IPS-NIHi7 (cell line): ENCODE results near the gene GPR156.
"Not testable (repeated sequence)": the region's sequence is repeated elsewhere in the genome, so short reads cannot be mapped to it uniquely, and the experiment has no call there.

Experiments used
- DNase-seq: peaks from one replicate; pipeline ENCODE4 v3.0.0; 2012; ENCODE audit warnings: mixed read lengths; ENCODE audit errors: extremely low spot score

GPR156 gene

DNA sequence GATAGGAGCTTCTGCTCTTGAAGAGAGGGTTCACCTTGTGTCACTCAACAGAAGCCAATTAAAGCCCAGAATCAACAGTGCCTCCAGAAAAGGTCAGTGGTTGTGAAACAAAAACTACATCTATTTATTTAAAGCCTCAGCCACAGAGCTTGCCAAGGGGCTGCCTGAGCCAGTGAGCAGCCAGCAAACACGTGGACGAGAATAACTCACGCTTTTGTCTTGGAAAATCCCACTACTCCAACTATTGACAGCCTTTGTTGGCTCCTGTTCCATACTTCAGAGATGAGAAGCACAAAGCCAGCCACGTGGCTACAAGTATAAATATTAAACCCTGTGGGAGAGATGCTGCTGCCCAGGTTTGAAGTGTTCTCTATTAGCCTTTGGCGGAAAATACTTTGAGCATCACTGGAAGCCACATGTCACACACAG is 10.3 kb downstream of the GPR156 start:
- DNase-seq, result no peak

DNA sequence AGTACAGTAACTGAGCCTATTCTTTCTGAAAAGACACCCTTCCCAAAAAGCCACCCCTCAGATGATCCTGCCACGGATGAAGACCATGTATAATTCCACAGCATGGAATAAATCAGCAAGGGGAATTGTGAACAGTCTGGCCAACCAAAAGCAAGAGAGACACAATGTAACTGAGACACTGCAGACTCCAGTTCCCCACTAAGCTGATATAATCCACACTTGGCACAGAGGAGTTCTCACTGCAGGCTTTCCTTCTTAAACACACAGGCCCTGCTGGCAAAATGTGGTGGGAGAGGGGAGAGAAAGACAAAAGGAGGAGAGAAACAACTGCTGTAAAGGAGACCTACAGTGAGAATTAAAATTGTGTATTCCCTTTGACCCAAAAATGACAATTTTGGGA is 12.7 kb downstream of the GPR156 start:
- DNase-seq, result no peak

DNA sequence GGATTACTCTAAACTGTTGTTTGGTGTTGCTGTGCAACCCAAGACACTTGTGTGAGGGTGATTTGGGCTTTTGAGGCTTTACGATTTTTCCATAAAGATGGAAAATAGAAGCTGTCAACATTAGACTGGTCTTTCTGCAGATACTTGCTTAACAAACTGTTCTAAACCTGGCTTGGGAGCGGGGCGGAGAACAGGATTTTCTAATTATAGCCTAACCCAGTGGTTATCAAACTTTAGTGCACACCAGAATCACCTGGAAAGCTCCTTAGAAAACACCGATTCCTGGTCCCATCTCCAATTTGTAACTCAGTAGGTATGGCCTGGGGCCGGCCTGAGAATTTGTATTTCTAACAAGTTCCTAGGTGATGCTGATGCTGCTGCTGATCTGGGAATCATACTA is 19.0 kb downstream of the GPR156 start:
- DNase-seq, result no peak

- DNase-seq, result no peak
Observed at GRCh38 chr3:120264963-120265362, 20.1 kb downstream of the GPR156 start.

DNA sequence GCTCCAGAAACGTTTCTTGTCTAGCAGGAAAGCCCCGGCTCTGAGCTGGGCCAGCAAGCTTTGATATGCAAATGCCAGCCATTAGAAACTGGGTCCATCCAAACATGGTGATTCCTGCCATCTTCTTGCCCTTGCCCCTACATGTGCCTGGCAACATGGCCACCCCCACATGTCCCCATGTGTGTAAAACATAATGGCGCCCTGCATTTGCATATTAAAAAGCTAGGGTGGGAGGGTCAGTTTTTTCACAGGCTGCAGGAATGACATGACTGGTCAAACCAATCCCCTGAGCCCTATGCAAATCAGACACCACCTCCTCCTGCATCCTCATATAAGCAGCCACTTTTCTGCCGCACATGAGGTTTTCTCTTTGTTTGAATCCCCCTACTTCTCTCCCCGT is 21.2 kb downstream of the GPR156 start:
- no peak for DNase-seq

GRCh38 chr3:120258009-120258408 is 27.0 kb downstream of the GPR156 start:
- DNase-seq, result no peak

DNA sequence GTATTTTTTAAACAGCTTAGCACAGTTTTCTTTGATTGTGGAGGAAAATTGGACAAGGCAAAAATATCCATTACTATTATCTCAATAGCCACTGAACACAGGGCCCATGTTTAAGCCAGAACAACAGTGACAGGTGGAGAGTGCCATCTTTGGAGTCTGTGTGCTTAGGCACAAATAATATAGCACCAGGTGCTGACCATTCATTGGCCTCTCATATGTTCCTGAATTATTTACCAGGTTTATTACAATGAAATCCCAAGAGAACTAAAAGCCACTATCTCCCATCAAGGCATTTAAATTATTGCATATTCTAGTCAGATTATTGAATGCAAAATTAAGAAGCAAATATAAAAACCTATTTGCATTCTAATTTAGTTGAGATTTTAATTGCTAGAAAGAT is 39.6 kb downstream of the GPR156 start:
- no peak for DNase-seq

DNA sequence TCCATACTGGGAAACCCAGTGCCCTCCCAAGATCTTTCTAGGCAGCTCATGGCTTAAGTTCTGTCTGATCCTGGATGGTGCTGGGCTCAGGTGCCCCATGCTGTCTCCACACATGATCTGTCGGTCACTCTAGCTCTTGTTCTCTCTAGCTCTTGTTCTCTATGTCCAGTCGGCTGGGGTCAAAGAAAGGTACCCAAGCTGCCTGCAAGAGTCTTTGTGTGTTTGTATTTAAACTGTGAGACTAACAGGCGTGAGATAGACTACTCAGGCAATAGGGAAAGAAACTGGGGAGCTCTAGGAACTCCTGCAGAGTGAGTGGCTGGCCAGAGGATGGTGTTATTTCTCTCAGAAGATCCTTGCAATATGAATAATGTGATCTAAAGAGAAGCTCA is 40.2 kb downstream of the GPR156 start:
- DNase-seq, result no peak

DNA sequence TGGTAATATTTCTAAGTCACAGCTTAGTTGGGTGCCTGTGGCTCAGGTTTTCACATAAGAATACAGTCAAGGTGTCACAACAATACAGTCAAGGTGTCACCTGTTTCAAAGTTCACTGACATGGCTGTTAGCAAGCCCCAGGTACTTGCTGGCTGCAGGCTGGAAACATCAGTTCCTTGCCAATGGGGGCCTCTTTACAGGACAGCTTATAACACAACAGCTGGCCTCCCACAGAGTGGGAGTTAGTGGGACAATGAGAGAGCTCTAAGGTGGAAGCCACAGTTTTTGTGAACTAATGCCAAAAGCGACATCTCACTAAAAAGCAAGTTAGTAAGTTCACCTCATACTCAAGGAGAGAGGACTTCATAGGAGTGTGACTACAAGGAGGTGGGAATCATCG is 45.4 kb downstream of the GPR156 start:
- no peak for DNase-seq

- DNase-seq, result no peak
Observed at GRCh38 chr3:120227710-120228347, 57.2 kb downstream of the GPR156 start.

DNA sequence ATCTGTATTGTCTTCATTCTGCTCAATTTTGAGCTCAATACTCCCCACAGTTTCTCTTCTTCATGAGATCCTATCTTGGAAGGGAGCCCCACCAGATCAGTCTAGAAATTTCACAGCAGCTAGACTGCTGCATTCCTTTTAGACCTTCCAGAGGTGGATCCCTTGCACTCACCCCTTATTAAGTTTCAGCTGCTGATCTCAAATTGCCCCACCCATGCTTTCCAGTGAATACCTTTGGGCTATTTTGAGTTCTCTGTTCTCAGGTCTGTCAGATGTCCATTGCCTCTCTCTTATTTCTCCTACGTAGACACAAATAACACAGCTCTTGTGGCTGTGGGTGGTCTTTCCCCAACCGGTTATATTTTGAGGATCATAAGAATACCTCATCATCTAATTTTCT is 60.8 kb downstream of the GPR156 start:
- no peak for DNase-seq

GRCh38 chr3:120218981-120219380 is 66.0 kb downstream of the GPR156 start:
- DNase-seq, result no peak

DNA sequence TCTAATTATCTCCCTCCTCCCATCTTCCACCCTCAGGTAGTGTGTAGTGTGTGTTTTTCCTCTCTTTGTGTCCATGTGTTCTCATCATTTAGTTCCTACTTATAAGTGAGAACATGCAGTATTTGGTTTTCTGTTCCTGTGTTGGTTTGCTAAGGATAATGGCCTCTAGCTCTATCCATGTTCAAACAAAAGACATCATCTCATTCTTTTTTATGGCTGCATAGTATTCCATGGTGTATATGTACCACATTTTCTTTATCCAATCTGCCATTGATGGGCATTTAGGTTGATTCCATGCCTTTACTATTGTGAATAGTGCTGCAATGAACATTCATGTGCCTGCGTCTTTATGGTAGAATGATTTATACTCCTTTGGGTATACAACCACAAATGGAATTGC is 68.4 kb downstream of the GPR156 start:
- not testable (repeated sequence) for DNase-seq

DNA sequence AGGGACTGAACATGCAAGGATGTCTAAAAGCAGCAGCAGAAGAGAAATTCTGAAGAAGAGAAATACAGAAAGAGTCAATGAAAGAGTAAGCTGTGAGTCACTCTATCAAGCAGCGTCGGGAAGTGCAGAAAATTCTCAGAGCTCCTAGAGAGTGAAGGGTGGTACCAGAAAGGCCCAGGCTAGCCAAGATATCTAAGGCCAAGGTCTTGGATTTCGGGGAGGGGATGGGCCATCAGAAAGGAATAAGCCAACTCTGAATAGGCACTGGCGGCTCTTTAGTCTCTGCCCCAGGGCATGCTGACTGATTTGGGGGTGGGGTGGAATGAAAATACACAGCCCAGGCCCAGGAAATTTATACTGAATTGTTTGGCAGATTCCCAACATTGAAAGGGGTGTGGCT is 70.8 kb downstream of the GPR156 start:
- DNase-seq, result no peak

DNA sequence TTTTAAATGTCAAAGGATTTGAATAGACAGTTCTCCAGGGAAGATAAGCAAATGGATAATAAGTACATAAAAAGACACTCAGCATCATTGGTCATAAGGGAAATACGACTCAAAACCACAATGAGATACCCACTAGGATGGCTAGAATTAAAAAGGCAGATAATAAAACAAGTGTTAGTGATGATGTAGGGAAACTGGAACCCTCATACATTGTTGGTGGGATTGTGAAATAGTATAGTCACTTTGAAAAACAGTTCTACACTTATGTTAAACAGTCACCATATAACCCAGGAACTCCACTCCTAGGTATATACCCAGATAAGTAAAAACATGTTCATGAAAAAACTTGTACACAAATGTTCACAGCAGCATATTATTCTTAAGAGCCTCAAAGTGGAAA is 72.5 kb downstream of the GPR156 start:
- DNase-seq, result no peak

- no peak for DNase-seq
Observed at GRCh38 chr3:120209425-120209824, 75.6 kb downstream of the GPR156 start.

DNA sequence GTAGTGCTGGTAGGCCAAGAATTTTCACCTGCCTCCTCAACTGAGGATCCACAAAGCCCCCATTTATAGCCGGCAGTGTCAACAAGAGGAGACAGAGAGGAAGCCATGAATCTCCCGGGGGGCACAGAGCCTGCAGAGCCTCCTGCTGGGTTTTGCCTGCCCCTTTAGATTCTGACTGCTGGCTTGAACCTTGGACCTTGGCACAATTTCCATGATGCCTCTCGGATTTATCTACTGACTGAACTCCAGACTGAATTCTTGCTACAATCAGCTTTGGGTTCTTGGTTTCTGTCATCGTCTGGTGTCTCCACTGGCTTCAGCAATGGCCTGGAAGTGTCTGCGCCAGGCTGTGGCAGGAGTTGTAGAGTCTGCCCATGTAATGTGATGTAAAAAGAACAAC is 80.7 kb downstream of the GPR156 start:
- DNase-seq, result no peak

GRCh38 chr3:120203621-120204020 is 81.4 kb downstream of the GPR156 start:
- DNase-seq, result no peak

DNA sequence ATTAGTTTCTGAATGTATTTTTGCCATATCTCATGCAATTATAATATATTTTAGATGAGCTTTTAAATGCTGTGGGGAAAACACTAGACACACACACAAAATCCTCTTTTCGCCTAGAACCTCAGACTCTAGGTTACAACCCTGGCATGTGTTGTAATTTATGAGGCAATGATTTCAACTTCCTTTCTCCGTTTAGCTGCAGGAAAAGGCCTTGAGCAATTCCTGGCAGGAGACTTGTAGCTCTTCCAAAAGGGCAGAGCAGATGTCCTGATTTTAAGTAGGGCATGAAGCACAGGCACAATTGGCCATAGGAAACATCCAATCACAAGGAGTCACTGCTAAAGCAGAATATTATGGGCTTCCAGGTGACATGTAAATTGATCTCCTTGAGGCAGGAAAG is 82.0 kb downstream of the GPR156 start:
- no peak for DNase-seq

DNA sequence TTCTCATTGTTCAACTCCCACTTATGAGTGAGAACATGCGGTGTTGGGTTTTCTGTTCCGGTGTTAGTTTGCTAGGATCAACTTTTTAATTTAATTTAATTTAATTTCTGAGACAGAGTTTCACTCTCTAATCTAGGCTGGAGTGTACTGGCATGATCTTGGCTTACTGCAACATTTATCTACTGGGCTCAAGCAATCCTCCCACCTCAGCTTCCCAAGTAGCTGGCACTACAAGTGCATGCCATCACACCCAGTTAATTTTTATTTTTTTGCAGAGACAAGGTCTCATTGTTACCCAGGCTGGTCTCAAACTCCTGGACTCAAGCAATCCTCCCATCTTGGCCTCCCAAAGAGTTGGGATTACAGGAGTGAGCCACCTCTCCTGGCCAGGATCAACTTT is 82.7 kb downstream of the GPR156 start:
- no peak for DNase-seq

GRCh38 chr3:120200493-120201235 is 84.4 kb downstream of the GPR156 start:
- no peak for DNase-seq

GRCh38 chr3:120198305-120198878 is 86.6 kb downstream of the GPR156 start:
- no peak for DNase-seq

DNA sequence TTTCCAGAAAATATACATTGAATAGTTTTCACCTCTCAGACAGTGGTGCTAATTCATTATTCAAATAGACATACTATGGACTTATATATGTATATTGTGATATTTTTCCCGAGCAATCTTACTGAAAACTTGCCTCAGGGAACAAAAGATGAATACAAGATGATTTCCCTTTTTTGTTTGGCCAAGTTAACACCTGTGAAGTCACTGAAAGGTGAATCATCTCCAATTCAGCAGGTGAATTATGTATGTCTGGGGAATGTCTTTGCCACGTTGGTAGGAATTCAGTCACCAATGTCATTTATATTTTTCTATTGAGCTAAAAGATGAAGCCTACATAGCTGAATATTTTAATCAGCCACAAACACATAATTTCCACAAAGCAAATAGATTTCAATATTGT is 88.2 kb downstream of the GPR156 start:
- DNase-seq, result no peak
